Transverse colon (tissue), 3 donors: ENCODE results near the gene MGME1.

Experiments
- POLR2A ChIP-seq: fragments of 450-650 bp; IDR thresholded peaks from one replicate; pipeline ENCODE4 v1.6.1; 2016; ENCODE audit warnings: antibody characterized with exemption, mild to moderate bottlenecking, moderate library complexity
- TF ChIP-seq, protein P1 (sequence below), 5 experiments: fragments of 200-600 bp in 3 of 5; fragments of 450-650 bp in 2 of 5; sonication (generic) in 3 of 5; IDR thresholded peaks; 1 replicate in 2 of 5; 2 replicates in 3 of 5; pipeline ENCODE4 v1.5.1; 2016 to 2017; ENCODE audit warnings: antibody characterized with exemption in 5 of 5, inconsistent platforms in 3 of 5, mild to moderate bottlenecking in 2 of 5, moderate library complexity in 1 of 5

DNA sequence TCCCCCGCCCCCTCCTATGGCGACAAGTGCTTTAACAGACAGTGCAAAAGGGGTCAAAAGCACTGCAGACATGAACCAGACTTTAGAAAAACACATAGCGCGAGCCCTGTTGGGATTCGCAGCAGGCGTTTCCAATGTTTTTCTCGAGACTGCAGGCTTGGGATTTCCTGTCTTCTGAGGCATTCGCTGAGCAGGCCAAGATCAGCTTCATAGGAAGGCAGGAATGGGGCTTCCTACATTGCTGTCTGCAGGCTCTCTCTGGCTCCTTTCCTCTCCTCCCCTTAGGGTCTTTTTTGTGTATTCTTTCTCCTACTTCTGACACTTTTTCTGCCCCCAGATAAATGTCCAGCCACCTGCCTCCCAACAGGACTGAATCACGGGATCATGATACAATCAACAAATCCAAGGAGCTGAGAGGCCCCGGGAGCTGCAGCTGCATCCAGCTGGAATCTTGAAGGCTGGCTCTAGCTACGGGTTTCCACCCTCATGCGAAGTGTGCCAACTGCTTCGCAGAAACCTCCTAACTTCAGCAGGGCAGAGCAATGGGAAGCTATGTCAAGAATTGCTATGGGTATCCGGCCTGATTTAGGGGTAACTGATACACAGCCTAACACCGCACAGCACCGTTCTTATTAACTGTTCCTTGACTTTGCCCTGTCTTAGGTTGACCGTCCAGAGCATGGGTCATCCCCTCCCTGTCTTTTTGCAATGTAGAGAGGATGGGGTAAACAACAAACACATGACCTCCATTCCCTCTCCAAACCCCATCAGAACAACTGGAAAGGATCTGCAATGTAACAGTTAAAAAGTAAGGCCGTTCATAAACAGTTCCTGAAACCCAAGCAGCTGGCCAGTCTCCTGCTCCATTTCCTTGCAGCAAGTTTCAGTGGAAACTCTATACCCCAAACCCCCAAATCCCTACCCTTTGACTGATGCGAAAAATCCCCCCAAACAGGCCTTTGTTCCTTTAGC is 31.8 kb upstream of the MGME1 start:
- TF ChIP-seq, protein P1, sequence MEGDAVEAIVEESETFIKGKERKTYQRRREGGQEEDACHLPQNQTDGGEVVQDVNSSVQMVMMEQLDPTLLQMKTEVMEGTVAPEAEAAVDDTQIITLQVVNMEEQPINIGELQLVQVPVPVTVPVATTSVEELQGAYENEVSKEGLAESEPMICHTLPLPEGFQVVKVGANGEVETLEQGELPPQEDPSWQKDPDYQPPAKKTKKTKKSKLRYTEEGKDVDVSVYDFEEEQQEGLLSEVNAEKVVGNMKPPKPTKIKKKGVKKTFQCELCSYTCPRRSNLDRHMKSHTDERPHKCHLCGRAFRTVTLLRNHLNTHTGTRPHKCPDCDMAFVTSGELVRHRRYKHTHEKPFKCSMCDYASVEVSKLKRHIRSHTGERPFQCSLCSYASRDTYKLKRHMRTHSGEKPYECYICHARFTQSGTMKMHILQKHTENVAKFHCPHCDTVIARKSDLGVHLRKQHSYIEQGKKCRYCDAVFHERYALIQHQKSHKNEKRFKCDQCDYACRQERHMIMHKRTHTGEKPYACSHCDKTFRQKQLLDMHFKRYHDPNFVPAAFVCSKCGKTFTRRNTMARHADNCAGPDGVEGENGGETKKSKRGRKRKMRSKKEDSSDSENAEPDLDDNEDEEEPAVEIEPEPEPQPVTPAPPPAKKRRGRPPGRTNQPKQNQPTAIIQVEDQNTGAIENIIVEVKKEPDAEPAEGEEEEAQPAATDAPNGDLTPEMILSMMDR (IDR thresholded peaks at IDR 0.05): no peak
- no peak for TF ChIP-seq POLR2A
